ENCODE results near the gene WIPF3.

The WIPF3 gene

DNA sequence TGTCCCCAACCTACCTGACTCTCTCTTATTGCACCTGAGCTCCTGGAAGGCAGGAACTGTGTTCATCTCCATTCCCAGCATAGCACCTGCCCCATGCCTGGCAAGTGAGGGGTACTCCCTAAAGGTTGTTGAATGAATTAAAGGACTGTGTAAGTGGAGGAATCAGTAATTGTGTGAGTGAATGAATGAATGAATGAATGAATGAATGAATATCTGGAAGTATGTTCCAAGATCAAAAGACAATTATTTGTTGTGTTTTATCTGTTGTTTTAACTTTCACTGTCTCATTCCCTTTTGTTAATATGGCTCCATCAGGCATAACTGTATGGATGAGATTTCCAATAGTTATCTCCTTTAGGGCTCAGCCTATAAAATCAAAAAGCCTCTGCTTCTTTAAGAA is 4.0 kb downstream of the WIPF3 start:
- no peak for DNase-seq

- DNase-seq, result no peak
These were observed 4.6 kb downstream of the WIPF3 start for GRCh38 chr7:29810813-29811482.

GRCh38 chr7:29811586-29811985 is 5.3 kb downstream of the WIPF3 start:
- no peak for DNase-seq

GRCh38 chr7:29812185-29812876 is 6.0 kb downstream of the WIPF3 start:
- DNase-seq, result no peak

DNA sequence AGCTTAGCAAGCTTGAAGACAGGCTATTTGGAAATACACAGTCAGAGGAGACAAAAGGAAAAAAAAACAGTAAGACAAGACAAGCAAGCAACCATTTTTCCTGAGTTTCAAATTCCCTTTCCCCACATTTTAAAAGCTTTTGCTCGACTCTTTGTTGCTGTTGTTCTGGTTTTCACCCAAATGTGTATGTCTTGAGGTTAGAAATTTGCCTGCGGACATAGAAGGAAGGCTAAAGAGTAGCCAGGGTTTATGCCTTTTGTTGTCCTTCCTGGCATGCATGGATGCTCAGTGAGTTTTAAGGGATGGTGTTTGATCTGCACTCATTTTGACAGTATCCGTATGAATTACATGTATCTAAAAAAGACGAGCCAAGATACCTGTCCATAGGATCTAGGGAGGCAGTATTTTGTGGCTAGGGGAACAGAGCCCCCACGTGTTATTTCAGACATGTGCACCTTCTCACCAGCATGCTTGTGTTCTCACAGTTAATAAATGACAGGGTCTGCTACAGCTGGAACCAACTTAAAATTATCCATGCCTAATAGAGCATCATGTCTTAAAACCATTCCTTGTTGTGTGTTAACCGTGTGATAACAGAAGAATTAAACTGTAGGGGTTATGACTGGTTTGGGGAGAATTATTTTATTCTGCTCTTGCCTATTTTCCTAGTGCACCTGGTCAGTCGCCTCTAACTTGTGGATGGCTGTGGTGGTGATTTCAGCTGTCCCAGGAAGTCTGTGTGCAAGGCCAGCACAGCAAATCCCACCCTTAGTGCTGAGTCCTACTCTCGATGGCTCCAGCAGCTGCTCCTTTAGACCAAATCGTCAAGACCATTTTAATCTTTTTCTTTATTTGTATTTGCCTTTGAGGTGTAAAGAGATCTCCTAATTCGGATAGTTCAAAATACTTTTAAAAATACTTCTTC is 9.1 kb downstream of the WIPF3 start:
- no peak for DNase-seq

- no peak for DNase-seq
These were observed 12.0 kb downstream of the WIPF3 start for GRCh38 chr7:29818308-29818707.

DNA sequence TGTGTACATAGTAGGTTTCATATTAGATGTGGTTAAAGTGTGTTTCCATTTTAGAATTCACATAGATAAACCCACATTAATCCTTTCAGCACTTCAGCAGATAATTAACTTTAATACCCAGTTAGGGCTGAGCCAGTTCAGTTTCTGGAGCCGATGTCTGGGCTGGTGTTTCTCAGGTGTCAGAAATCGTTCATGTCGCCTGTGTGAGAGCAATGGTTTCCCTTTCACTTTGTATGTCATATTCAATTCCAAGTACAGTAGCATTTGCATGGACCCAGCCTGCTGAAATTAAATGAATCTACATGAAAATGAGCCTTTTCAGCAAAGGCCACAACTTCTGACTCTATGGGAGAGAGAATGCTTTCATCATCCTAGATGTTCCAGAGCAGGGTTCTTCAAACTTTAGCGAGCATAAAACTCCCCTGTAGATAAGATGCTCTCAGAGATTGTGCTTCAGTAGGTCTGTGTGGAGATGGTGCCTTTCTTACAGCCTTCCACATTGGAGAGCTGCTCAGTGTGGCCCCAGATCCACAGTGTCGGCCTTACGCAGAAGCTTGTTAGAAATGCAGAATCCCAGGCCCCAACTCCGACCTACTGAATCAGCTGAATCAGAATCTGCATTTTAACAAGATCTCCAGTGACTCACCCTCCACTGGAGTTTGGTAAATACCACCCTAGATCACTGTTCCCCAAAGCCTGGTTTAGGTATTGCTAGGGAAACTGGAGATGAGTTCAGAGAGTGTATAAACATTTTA is 19.6 kb downstream of the WIPF3 start:
- peak; percentile 1 for DNase-seq

- DNase-seq, result no peak
These were observed 20.2 kb downstream of the WIPF3 start for GRCh38 chr7:29826530-29826822.

DNA sequence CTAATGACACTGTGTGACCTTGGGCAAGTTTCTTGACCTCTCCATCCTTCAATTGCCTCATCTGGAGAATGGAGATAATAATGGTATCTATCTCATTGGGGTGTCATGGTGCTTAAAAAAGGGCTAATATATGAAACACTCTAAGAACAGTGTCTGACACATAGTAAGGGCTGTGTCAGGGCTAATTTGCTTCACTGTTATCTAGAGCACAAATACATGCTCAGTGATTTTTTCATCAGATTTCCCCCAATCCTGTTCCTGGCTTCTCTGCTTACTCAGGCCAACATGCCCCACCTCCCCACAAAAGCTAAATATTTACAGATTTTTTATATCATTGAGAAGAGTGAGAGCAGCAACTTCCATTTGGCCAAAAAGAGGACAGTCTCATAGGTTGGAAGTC is 20.6 kb downstream of the WIPF3 start:
- no peak for DNase-seq

DNA sequence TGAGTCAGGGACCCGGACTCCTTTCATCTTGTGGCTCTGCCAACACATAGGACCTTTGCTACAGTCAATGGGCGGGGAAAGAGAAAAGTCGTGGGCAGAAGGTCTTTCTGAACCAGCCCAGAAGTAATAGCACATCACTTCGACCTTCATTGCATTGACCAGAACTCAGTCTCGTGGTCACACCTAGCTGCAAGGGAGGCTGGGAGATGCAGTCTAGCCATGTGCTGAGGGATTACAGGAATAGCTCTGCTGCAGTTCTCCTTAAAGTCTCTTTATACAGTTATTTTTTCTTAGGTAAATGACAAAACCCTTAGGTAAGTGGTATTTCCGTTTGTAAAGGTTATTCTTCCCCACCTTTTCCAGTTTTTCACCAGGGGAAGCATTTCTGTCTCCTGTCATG is 25.4 kb downstream of the WIPF3 start:
- DNase-seq, result no peak

GRCh38 chr7:29833929-29834328 is 27.6 kb downstream of the WIPF3 start:
- no peak for DNase-seq

GRCh38 chr7:29835718-29836117 is 29.4 kb downstream of the WIPF3 start:
- DNase-seq, result no peak

DNA sequence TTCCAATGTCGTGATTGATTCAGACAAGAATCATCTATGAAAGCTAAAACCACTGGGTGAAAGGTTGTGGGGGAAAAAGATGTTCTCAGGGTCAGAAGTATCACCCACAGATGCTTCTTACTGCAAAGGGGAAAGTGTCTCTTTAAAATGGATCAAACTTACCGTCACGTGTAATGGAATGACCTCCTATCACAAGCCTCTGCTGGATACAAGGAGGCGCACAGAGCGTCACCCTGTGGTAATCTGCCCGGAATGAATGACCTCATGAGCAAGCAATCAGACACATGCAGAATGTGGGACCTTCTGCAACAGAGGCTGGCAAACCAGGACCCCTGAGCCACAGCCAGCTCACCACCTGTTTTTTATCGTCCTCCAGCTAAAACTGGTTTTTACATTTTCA is 33.0 kb downstream of the WIPF3 start:
- DNase-seq, result no peak

GRCh38 chr7:29839921-29840320 is 33.6 kb downstream of the WIPF3 start:
- DNase-seq, result no peak

GRCh38 chr7:29840701-29841100 is 34.4 kb downstream of the WIPF3 start:
- DNase-seq, result no peak

DNA sequence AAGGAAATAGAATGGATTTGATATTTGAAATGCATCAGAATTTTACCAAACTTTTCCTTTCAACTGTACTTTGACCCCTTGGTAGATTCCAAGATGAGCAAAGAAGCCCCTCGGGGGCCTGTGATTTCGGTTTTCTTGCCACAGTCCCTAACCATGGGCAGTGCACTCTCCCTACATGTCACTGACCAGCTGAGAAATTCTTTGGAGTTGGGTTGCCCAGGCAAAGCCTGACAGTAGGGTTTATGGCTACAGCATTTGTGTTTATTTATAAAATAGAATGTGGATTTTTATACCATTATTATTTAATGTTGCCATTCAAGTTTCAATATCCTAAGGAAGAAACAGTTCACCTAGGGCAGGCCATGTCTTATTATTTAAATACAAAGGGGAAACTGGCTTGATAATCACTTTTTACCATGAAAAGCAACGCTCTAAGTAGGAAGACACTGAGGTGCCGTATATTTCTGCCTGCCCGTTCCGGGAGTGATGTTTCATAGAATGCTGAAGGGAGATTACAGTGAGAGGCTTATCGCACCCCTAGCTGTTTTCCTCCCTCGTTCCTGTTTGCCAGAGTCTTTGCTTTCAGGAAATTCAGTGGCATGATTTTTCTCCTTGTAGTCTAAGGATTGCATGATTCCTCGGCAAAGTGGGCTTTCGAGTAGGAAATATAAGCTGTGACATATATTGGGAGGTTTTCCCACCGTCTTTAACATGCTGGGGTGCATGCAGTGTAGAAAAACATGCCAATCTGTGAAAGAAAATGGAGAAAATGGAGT is 35.8 kb downstream of the WIPF3 start:
- no peak for DNase-seq

- DNase-seq, result no peak
These were observed 36.8 kb downstream of the WIPF3 start for GRCh38 chr7:29843093-29843492.

- DNase-seq, result no peak
These were observed 37.4 kb downstream of the WIPF3 start for GRCh38 chr7:29843726-29844125.

GRCh38 chr7:29844559-29844958 is 38.3 kb downstream of the WIPF3 start:
- no peak for DNase-seq

DNA sequence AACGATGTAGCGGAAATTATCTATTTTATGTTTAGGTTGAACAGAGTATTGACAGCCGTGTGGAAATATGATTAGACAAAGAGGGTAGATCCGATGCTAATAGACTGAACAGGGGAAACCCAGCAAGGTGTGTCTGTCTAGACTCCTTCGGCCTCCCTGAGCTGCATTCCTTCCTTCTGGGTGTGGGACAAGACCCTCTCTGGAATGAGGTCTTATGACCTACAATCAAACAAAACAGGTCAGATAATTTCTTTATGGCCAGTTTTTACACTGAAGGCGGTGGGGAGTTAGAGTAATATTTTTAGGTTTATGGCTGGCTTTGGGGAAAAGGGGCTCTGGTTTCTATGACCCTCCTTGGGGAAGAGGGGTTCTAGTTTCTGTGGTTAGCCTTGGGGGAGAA is 41.2 kb downstream of the WIPF3 start:
- DNase-seq, result no peak

- DNase-seq, result no peak
These were observed 41.6 kb downstream of the WIPF3 start for GRCh38 chr7:29847916-29848315.

DNA sequence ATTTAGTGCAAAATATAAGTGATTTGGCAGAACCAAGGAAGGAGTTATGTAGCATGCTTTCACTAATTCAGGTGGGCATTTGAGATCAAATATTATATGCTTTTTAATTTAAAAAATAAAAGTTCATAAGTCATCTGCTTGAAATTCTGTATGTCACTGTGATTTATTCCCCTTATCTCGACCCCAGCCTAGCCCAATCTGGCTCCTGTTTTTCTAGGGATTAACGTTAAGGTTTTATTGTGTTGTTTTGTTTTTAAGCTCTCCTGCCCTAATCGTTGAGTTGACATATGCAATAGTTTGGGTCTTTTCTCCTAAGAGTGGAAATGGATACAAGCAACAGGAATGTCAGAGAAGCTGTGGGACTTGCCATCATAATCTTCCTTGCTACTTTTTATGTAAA is 42.6 kb downstream of the WIPF3 start:
- no peak for DNase-seq
